Pancreas (tissue), 10 donors: Measurements from ENCODE around the gene C1orf105. TPM values are rescaled to one million over a fixed set of nuclear protein-coding genes. Genes with fewer than 3 reads are reported as not detected.
A peak's percentile ranks its signal among the peaks of the same experiment; 100 is the strongest.

ENCODE experiments used
- ATAC-seq, 4 donors: fragments of 200-7000 bp; cut with Tn5 transposase; one replicate each; pipeline versions ENCODE4 v1.8.0 to v1.9.1; 2020; ENCODE audit warnings: mild to moderate bottlenecking in 4 of 4, moderate library complexity in 4 of 4
- DNase-seq, 6 donors: peaks; one replicate each; pipeline ENCODE4 v3.0.0-alpha.2; 2020
- FAIRE-seq: peaks from 2 replicates; lab custom pipeline; 2012; peaks lifted over from hg19 to GRCh38; lab: Jason Lieb, UNC
- H3K27ac ChIP-seq, 4 donors: fragments of 200-600 bp; sonication (generic); 1 replicate in 3 of 4; 2 replicates in 1 of 4; pipeline versions ENCODE4 v1.5.0 to v1.8.0; 2020
- H3K27me3 ChIP-seq, 4 donors: fragments of 200-600 bp; one replicate each; pipeline ENCODE4 v1.8.0; 2021
- H3K36me3 ChIP-seq, 3 donors: fragments of 200-600 bp; sonication (generic) in 1 of 3; one replicate each; pipeline versions ENCODE4 v1.5.0 to v1.8.0; 2020 to 2021
- H3K4me1 ChIP-seq, 3 donors: fragments of 200-600 bp; one replicate each; pipeline ENCODE4 v1.8.0; 2021
- H3K4me3 ChIP-seq, 4 donors: fragments of 200-600 bp; sonication (generic) in 2 of 4; one replicate each; pipeline versions ENCODE4 v1.5.0 to v1.8.0; 2020 to 2021
- H3K9me3 ChIP-seq, 4 donors: fragments of 200-600 bp; one replicate each; pipeline ENCODE4 v1.8.0; 2021
- CTCF ChIP-seq, 4 donors: fragments of 200-600 bp; sonication (generic) in 3 of 4; IDR thresholded peaks; one replicate each; pipeline versions ENCODE4 v1.5.0 to v1.8.0; 2021; ENCODE audit warnings: antibody characterized with exemption in 4 of 4
- WGBS, 2 donors: extraction: QIAGEN DNeasy Blood & Tissue Kit; methylation state at CpG; one replicate each; pipeline ENCODE4 v1.1.7; 2013; 5-methylcytosine and 5-hydroxymethylcytosine counted together
- intact Hi-C, 3 donors: fragments of 100-400 bp; cut with DNase I; formaldehyde crosslinking; loops; one replicate each; pipeline versions ENCODE4 v1.11.1 to v1.14.2; 2022
- polyA plus RNA-seq, 2 donors: library from polyadenylated mRNA; stranded (reverse); fragments of 200-250 nt; gene quantifications; one replicate each; pipeline ENCODE4 v1.2.3, GENCODE V29; 2013
- total RNA-seq, 6 donors: library from RNA; stranded (reverse); fragmentation: NEBNext Ultra II Directional in 4 of 6; extraction: Animal tissue kit (Norgen Biotek cat#: 25700) in 4 of 6; gene quantifications; one replicate each; pipeline versions ENCODE4 v1.2.1 to v1.2.4, GENCODE V29; 2021 to 2023
- donor health status: healthy with polysubstance abuse.
- donor health status: DM: no; HTN: no; CAD: no; lungs with moderate emphysema.
- donor health status: DM: no; HTN: no; CAD: no.
- donor health status: control.
- donor health status: control.
- donor health status: Bipolar disorder and iron deficiency.
- donor health status: DM: yes; HTN: yes; CAD: no.
- donor health status: DM: no; HTN: no; CAD: no.
- donor health status: DM: no; HTN: no; CAD: no.
- donor health status: DM: yes; HTN: yes; CAD: no.

The C1orf105 gene
- total and polyA plus RNA-seq, 8 donors: not detected

GRCh38 chr1:172401477-172401876 is 19.0 kb upstream of the C1orf105 start:
- FAIRE-seq (no peak), DNase-seq (no peak), ATAC-seq (no peak)
- Histone ChIP-seq H3K4me1 (peaks cover 0 to 11% (median 8%) of the 10 kb centered on the region in 3 donors), H3K4me3 (no peak overlapping the region), H3K27ac (no peak overlapping the region), H3K27me3 (no peaks in the 10 kb centered on the region), H3K36me3 (no peaks in the 10 kb centered on the region), H3K9me3 (no peaks in the 10 kb centered on the region)
- TF ChIP-seq CTCF (IDR thresholded peaks at IDR 0.05): no peak
- intact Hi-C loops: no loop called here

- Histone ChIP-seq H3K27me3 (no peaks in the 10 kb centered on the region), H3K4me1 (peaks cover 0 to 11% (median 8%) of the 10 kb centered on the region in 3 donors), H3K27ac (no peak overlapping the region), H3K36me3 (no peaks in the 10 kb centered on the region), H3K4me3 (no peak overlapping the region), H3K9me3 (no peaks in the 10 kb centered on the region)
- TF ChIP-seq CTCF (IDR thresholded peaks at IDR 0.05): no peak
- intact Hi-C loops: no loop called here
- FAIRE-seq: no peak
- 53 to 54% methylated on average over 5 of the region's 5 CpGs for WGBS, 2 donors
- DNase-seq: no peak
- peak in 3 of 4 donors; percentile 29 to 56 (median 50) for ATAC-seq
Measured at GRCh38 chr1:172401892-172402291, 18.6 kb upstream of the C1orf105 start.

- no peak for FAIRE-seq
- intact Hi-C loops: no loop called here
- H3K4me3 ChIP-seq: no peak overlapping the region
- peak in 3 of 6 donors; percentile 12 to 31 (median 16) for DNase-seq
- H3K27me3 ChIP-seq: no peaks in the 10 kb centered on the region
- peaks cover 0 to 11% (median 8%) of the 10 kb centered on the region in 3 donors for H3K4me1 ChIP-seq
- H3K36me3 ChIP-seq: no peaks in the 10 kb centered on the region
- no peak overlapping the region for H3K27ac ChIP-seq
- WGBS, 2 donors: 58 to 79% methylated on average over 1 of the region's 1 CpG
- no peaks in the 10 kb centered on the region for H3K9me3 ChIP-seq
- TF ChIP-seq CTCF (IDR thresholded peaks at IDR 0.05): no peak
- ATAC-seq: peak; percentile 56 to 73 (median 68)
Measured at GRCh38 chr1:172402878-172403569, 17.5 kb upstream of the C1orf105 start.

GRCh38 chr1:172404121-172404520 is 16.4 kb upstream of the C1orf105 start:
- Histone ChIP-seq H3K4me3 (no peak overlapping the region), H3K9me3 (no peaks in the 10 kb centered on the region), H3K27ac (no peak overlapping the region), H3K4me1 (peaks cover 0 to 11% (median 8%) of the 10 kb centered on the region in 3 donors), H3K27me3 (no peaks in the 10 kb centered on the region), H3K36me3 (no peaks in the 10 kb centered on the region)
- ATAC-seq: no peak
- no peak for TF ChIP-seq CTCF (IDR thresholded peaks at IDR 0.05)
- FAIRE-seq: no peak
- intact Hi-C loops: no loop called here
- DNase-seq: no peak

- intact Hi-C loops: no loop called here
- DNase-seq (no peak), FAIRE-seq (no peak), ATAC-seq (no peak)
- Histone ChIP-seq H3K4me3 (no peak overlapping the region), H3K4me1 (peaks cover 0 to 11% (median 8%) of the 10 kb centered on the region in 3 donors), H3K36me3 (no peaks in the 10 kb centered on the region), H3K27me3 (no peaks in the 10 kb centered on the region), H3K27ac (no peak overlapping the region), H3K9me3 (no peaks in the 10 kb centered on the region)
- TF ChIP-seq CTCF (IDR thresholded peaks at IDR 0.05): no peak
Measured at GRCh38 chr1:172405912-172406311, 14.6 kb upstream of the C1orf105 start.
